Epidermal melanocyte (primary cell): ENCODE measurements around the gene PRR36.
A peak's percentile ranks its signal among the peaks of the same experiment; 100 is the strongest.

ENCODE experiments used
- DNase-seq: peaks from one replicate; pipeline ENCODE4 v3.0.0; 2011; ENCODE audit warnings: low spot score; ENCODE audit not compliant: insufficient read length

PRR36 gene

GRCh38 chr19:7846155-7846646 is 28.0 kb downstream of the PRR36 start:
- DNase-seq: no peak

GRCh38 chr19:7845390-7846154 is 28.6 kb downstream of the PRR36 start:
- DNase-seq: no peak

GRCh38 chr19:7844951-7845350 is 29.2 kb downstream of the PRR36 start:
- DNase-seq: no peak

GRCh38 chr19:7844405-7844804 is 29.8 kb downstream of the PRR36 start:
- DNase-seq: no peak

GRCh38 chr19:7843521-7843920 is 30.7 kb downstream of the PRR36 start:
- no peak for DNase-seq

- DNase-seq: no peak
Measured at GRCh38 chr19:7842661-7843294, 31.4 kb downstream of the PRR36 start.

GRCh38 chr19:7841751-7842660 is 32.2 kb downstream of the PRR36 start:
- DNase-seq: no peak

- DNase-seq: no peak
Measured at GRCh38 chr19:7840629-7841028, 33.6 kb downstream of the PRR36 start.

GRCh38 chr19:7839476-7839875 is 34.7 kb downstream of the PRR36 start:
- DNase-seq: no peak

- DNase-seq: no peak
Measured at GRCh38 chr19:7833225-7834099, 40.7 kb downstream of the PRR36 start.

- peak; percentile 49 for DNase-seq
Measured at GRCh38 chr19:7832781-7833180, 41.4 kb downstream of the PRR36 start.

- no peak for DNase-seq
Measured at GRCh38 chr19:7832009-7832408, 42.2 kb downstream of the PRR36 start.

GRCh38 chr19:7831452-7831851 is 42.7 kb downstream of the PRR36 start:
- no peak for DNase-seq

- no peak for DNase-seq
Measured at GRCh38 chr19:7830823-7831222, 43.4 kb downstream of the PRR36 start.

- no peak for DNase-seq
Measured at GRCh38 chr19:7830272-7830771, 43.9 kb downstream of the PRR36 start.

GRCh38 chr19:7829561-7830271 is 44.5 kb downstream of the PRR36 start, which contains the start of gene EVI5L:
Gene EVI5L, plus strand, starts transcription at chr19:7830218. Its CDS starts 16,325 bp downstream, at chr19:7846543.
- DNase-seq: peak; percentile 99

GRCh38 chr19:7829166-7829520 is 45.0 kb downstream of the PRR36 start:
- DNase-seq: no peak

GRCh38 chr19:7823686-7824301 is 50.4 kb downstream of the PRR36 start:
- DNase-seq: no peak

- DNase-seq: no peak
Measured at GRCh38 chr19:7822910-7823515, 51.2 kb downstream of the PRR36 start.
